Measurements from ENCODE around the gene EIF2S1.

Gene EIF2S1

DNA sequence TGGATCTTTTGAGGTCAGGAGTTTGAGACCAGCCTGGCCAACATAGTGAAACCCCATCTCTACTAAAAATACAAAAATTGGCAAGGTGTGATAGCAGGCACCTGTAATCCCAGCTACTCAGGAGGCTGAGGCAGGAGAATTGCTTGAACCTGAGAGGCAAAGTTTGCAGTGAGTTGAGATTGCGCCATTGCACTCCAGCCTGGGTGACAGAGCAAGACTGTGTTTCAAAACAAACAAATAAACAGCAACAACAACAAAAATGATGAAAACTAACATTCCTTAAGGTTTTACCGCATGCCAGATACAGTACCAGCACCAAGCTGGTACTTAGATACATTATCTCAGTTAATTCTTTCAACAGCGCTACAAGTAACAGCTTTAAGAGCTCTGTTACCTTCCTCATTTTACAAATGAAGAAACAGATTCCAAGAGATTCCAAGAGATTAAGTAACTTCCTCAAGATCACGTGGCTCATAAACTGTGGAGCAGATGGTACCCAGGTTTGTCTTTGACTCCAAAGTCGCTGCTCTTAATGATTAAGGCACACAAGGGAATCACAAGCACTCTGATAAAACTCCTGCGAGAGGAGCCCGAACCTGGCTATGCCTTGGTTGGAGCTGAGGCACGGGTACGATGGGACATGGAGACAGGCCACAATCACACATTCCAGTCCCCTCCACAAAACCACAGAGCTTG is 69.5 kb downstream of the EIF2S1 start:
- Mint-ChIP-seq H3K4me3 (no peak overlapping the region), H3K27me3 (peaks cover 5% of the 10 kb centered on the region), H3K36me3 (no peaks in the 10 kb centered on the region), H3K27ac (no peak overlapping the region), H3K4me1 (ENCODE audit: low read depth) (no peaks in the 10 kb centered on the region), H3K9me3 (ENCODE audit: low read depth) (no peaks in the 10 kb centered on the region)

DNA sequence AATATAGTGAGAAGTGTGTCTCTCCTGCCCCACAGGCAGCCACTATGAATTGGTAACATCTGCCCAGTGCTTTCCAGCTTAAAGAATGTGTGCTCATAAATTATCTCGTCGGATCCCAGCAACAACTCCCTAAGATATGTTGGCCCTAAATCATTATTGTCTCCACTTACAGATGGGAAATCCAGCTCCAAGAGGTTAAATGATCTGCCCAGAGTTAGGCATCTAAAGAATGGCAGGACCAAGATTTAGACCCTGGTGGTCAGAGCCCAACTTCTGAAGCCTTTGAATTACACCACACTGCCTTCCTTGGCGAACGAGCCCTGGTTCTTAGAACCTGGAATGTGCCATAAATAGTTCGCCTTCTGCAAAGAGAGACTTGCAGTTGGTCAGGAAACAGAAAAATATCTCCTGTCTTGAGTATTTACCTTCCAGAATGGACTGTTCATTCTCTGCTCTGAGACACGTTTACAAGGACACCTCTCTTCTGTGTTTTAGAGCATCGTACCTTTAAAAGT is 72.0 kb downstream of the EIF2S1 start:
- Mint-ChIP-seq H3K9me3 (ENCODE audit: low read depth) (no peaks in the 10 kb centered on the region), H3K36me3 (no peaks in the 10 kb centered on the region), H3K4me1 (ENCODE audit: low read depth) (no peaks in the 10 kb centered on the region), H3K27ac (no peak overlapping the region), H3K4me3 (no peak overlapping the region), H3K27me3 (peaks cover under 1% of the 10 kb centered on the region)

DNA sequence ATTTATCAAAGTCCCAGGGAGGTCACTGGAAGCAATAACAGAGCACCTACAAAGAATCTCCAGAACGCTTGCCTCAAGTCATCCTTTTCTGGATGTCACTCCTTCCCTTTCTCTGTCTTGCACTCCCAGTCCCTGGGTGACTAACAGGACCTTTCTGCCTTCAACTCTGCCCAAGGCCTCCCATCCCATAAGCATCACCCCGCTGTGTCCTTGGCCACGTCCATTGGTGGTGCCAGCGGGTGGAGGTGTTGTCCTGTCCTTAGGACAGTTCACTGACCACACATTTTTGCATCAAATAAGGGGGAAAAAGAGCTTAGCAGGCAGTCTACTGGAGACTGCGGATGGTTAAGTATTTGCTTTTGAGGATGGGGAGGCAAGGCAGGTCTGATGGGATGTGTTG is 75.5 kb downstream of the EIF2S1 start:
- H3K4me3 Mint-ChIP-seq, result no peak overlapping the region
- H3K9me3 Mint-ChIP-seq (ENCODE audit: low read depth), result no peaks in the 10 kb centered on the region
- H3K4me1 Mint-ChIP-seq (ENCODE audit: low read depth), result no peaks in the 10 kb centered on the region
- no peaks in the 10 kb centered on the region for H3K36me3 Mint-ChIP-seq
- H3K27me3 Mint-ChIP-seq, result no peaks in the 10 kb centered on the region
- H3K27ac Mint-ChIP-seq, result no peak overlapping the region
